GM12892 (cell line): ENCODE measurements around the gene CNTNAP2.
"Not testable (repeated sequence)": the region's sequence is repeated elsewhere in the genome, so short reads cannot be mapped to it uniquely, and the experiment has no call there.

ENCODE experiments used
- POLR2A ChIP-seq: IDR thresholded peaks from 2 replicates; pipeline ENCODE4 v1.6.1; 2011; ENCODE audit warnings: low read depth, low read length, control low read depth
- POLR2AphosphoS5 ChIP-seq: IDR thresholded peaks from 2 replicates; pipeline ENCODE4 v1.6.1; 2011; ENCODE audit warnings: low read depth, low read length, control low read depth

GRCh38 chr7:148426393-148426792 is 2309.8 kb downstream of the CNTNAP2 start:
- not testable (repeated sequence) for TF ChIP-seq POLR2AphosphoS5, POLR2A
